ENCODE data around the gene RXFP4. TPM values are rescaled to one million over a fixed set of nuclear protein-coding genes. Genes with fewer than 3 reads are reported as not detected.
A peak's percentile ranks its signal among the peaks of the same experiment; 100 is the strongest.

Gene RXFP4
- total and polyA plus RNA-seq, 2 donors, result 0.18 TPM; not detected in 1

DNA sequence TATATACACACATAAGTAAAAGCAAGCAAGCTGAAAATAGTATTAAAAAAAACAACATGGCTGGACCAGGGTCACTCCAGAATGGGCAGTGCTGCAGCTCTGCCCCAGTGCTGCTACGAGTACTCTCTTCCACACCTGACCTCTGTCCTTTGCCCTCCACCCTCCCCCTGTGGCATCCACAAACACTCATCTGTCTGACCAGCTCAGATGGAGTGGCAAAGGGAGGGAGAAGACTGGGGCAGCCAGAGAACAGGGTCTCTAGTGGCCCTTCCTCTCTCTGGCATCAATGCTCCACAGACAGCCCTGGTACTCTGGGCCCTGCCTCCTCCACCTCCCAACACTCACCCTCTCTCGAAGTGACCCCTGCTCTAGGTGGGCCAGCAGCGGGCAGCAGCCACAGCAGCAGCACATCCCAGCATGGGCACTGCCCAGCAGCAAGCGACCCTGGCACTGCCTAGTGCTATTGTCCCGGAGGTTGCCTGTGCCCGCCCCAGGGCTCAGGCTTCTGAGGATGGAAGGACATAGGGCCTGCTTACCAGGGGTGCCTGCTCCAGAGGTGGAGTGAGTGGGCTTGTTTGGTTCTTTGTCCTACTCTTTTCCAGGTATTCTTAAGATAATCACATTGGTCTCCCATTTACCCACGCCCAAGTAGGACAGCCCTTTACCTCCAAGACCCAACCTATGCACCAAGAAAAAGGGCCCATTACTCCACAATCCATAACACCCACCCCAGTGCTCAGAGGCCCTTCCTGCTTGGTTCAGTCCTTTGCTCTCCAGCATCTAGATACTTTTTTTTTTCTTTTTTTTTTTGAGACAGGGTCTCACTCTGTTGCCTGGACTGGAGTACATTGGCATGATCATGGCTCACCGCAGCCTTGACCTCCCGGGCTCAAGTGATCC lies 30.7 kb downstream of the RXFP4 start:
- H3K27me3 ChIP-seq (ENCODE audit: control insufficient read depth in 2 of 2, insufficient read depth in 1 of 2, low read length in 1 of 2), result no peaks in the 10 kb centered on the region
- no peak for DNase-seq (ENCODE audit: low read depth in 6 of 9, low spot score in 9 of 9)

DNA sequence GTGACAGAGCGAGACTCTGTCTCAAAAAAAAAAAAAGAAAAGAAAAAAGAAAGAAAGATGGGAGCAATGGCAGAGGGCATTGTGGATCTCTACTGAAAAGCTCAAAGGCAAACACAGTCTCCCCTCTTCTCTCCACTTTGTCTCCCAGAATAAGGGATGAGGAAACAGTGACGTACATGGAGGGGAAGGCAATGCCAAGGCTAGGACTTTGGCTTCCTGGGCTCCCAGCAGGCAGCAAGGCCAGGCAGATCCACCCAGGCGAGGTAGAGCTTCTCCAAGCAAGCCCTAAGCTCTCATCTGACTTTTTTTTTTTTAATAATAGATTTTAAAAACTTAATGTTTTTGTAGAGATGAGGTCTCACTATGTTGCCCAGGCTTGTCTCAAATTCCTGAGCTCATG lies 32.3 kb downstream of the RXFP4 start:
- Histone ChIP-seq H3K4me1 (ENCODE audit: control insufficient read depth in 2 of 2, insufficient read depth in 2 of 2, low read length in 2 of 2) (peaks cover 43 to 84% of the 10 kb centered on the region in 2 donors), H3K9me3 (ENCODE audit: control insufficient read depth in 2 of 2, insufficient read depth in 1 of 2, low read length in 1 of 2) (peaks cover 0 to 5% of the 10 kb centered on the region in 2 donors), H3K4me3 (ENCODE audit: low read length in 2 of 2) (no peak overlapping the region), H3K27me3 (ENCODE audit: control insufficient read depth in 2 of 2, insufficient read depth in 1 of 2, low read length in 1 of 2) (no peaks in the 10 kb centered on the region), H3K27ac (ENCODE audit: low read depth in 1 of 2, low read length in 1 of 2) (peak overlapping the region; percentile 23 to 32), H3K36me3 (ENCODE audit: control insufficient read depth in 2 of 2, insufficient read depth in 2 of 2, low read length in 1 of 2) (peaks cover 40 to 41% of the 10 kb centered on the region in 2 donors)
- WGBS, result 90% methylated on average over 3 of the region's 3 CpGs
- DNase-seq (ENCODE audit: low read depth in 6 of 9, low spot score in 9 of 9), result no peak

More for the DNA sequence above, 30.7 kb downstream of the RXFP4 start:
- Histone ChIP-seq H3K9me3 (ENCODE audit: control insufficient read depth in 2 of 2, insufficient read depth in 1 of 2, low read length in 1 of 2) (no peaks in the 10 kb centered on the region), H3K27ac (ENCODE audit: low read depth in 1 of 2, low read length in 1 of 2) (no peak overlapping the region), H3K4me3 (ENCODE audit: low read length in 2 of 2) (no peak overlapping the region), H3K36me3 (ENCODE audit: control insufficient read depth in 2 of 2, insufficient read depth in 2 of 2, low read length in 1 of 2) (peaks cover 56% of the 10 kb centered on the region in 2 donors), H3K4me1 (ENCODE audit: control insufficient read depth in 2 of 2, insufficient read depth in 2 of 2, low read length in 2 of 2) (peaks cover 50 to 96% of the 10 kb centered on the region in 2 donors)
- WGBS, result 94% methylated on average over 9 of the region's 9 CpGs

DNA sequence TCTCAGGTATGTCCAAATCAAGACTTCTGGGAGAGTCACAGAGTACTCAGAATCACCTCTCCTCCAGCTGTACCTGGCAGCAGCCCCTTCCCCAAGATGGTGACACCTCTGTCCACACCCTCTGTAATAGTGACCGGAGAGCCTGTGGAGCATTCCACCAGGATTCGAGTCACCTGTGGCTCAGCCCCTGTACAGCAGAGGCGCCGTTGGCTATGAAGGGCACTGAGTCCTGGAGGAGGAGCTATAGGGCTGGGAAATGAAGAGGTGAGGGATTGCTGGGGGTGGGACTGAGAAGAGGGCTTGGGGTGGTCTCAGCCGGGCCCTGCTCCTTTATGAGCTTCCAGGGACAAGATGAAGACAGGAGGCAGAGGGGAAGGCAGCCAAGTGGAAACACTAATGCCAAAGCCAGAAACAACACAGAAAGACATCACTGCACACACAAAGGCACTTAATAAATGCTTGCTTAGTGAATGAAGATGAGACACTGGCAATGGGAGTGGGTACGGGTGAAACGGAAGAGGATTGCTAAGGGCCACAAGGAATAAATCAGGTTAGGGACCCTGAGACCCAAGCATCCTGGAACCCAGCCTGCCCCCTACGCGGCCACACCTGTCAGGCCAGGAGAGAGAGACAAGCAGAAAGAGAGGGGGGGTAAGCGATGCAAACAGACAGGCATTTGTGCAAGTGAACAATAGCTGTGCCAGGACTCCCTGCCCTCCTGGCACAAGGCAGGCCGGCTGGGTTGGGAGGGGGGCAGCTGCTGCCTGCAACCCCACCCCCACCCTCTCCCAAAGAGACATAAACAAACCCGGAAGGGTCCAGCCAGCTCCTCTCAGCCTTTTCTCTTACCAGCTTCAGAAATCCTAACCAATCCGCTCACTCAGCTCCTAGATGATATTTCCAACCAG lies 33.0 kb downstream of the RXFP4 start:
- DNase-seq (ENCODE audit: low read depth in 6 of 9, low spot score in 9 of 9), result no peak
- H3K27me3 ChIP-seq (ENCODE audit: control insufficient read depth in 2 of 2, insufficient read depth in 1 of 2, low read length in 1 of 2), result no peaks in the 10 kb centered on the region
- peaks cover 49 to 84% of the 10 kb centered on the region in 2 donors for H3K4me1 ChIP-seq (ENCODE audit: control insufficient read depth in 2 of 2, insufficient read depth in 2 of 2, low read length in 2 of 2)

DNA sequence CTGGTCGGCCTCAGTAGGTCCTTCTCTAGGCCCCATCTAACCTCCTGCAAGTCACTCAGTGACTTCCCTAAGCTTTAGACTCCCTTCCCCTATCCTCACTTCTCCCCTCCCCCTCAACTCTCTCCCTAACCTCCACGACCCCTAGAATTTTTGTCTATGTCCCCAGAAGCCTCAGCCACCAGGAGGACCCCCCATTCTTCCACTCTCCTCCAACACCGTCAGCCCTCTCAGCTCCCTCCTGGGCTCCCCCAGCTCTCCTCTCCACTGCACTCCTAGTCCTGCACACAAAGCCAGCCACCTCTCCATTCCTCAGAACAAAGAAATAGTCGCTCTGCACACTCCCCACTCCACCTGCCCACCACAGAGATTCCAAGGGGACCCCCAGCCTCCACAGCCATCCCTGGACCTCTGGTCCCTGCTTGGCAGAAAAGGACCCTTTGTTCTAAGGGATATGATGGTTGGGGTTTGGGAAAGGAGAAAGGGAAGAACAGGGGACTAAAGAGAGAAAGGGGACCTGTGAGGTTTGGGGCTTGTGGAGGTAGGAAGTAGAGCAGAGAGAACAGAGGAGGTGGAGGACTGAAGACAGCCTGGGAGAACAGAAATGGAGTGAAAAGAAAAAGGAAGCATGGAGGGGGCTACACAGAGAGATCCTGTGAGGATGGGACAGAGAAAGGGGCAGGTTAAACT lies 34.1 kb downstream of the RXFP4 start:
- peaks cover 22 to 23% of the 10 kb centered on the region in 2 donors for H3K36me3 ChIP-seq (ENCODE audit: control insufficient read depth in 2 of 2, insufficient read depth in 2 of 2, low read length in 1 of 2)
- H3K27ac ChIP-seq (ENCODE audit: low read depth in 1 of 2, low read length in 1 of 2), result peak overlapping the region; percentile 91 to 95
- peaks cover 0 to 7% of the 10 kb centered on the region in 2 donors for H3K9me3 ChIP-seq (ENCODE audit: control insufficient read depth in 2 of 2, insufficient read depth in 1 of 2, low read length in 1 of 2)
- H3K4me1 ChIP-seq (ENCODE audit: control insufficient read depth in 2 of 2, insufficient read depth in 2 of 2, low read length in 2 of 2), result peaks cover 55 to 84% of the 10 kb centered on the region in 2 donors
- H3K27me3 ChIP-seq (ENCODE audit: control insufficient read depth in 2 of 2, insufficient read depth in 1 of 2, low read length in 1 of 2), result no peaks in the 10 kb centered on the region
- WGBS, result 2% methylated on average over 4 of the region's 4 CpGs
- H3K4me3 ChIP-seq (ENCODE audit: low read length in 2 of 2), result peak overlapping the region; percentile 92 to 97
- DNase-seq (ENCODE audit: low read depth in 6 of 9, low spot score in 9 of 9), result no peak

More for the DNA sequence above, 33.0 kb downstream of the RXFP4 start:
- 48% methylated on average over 13 of the region's 13 CpGs for WGBS
- H3K4me3 ChIP-seq (ENCODE audit: low read length in 2 of 2), result peak overlapping the region; percentile 92 to 97
- peaks cover 33% of the 10 kb centered on the region in 2 donors for H3K36me3 ChIP-seq (ENCODE audit: control insufficient read depth in 2 of 2, insufficient read depth in 2 of 2, low read length in 1 of 2)
- peak overlapping the region; percentile 64 to 91 for H3K27ac ChIP-seq (ENCODE audit: low read depth in 1 of 2, low read length in 1 of 2)
- peaks cover 0 to 7% of the 10 kb centered on the region in 2 donors for H3K9me3 ChIP-seq (ENCODE audit: control insufficient read depth in 2 of 2, insufficient read depth in 1 of 2, low read length in 1 of 2)

DNA sequence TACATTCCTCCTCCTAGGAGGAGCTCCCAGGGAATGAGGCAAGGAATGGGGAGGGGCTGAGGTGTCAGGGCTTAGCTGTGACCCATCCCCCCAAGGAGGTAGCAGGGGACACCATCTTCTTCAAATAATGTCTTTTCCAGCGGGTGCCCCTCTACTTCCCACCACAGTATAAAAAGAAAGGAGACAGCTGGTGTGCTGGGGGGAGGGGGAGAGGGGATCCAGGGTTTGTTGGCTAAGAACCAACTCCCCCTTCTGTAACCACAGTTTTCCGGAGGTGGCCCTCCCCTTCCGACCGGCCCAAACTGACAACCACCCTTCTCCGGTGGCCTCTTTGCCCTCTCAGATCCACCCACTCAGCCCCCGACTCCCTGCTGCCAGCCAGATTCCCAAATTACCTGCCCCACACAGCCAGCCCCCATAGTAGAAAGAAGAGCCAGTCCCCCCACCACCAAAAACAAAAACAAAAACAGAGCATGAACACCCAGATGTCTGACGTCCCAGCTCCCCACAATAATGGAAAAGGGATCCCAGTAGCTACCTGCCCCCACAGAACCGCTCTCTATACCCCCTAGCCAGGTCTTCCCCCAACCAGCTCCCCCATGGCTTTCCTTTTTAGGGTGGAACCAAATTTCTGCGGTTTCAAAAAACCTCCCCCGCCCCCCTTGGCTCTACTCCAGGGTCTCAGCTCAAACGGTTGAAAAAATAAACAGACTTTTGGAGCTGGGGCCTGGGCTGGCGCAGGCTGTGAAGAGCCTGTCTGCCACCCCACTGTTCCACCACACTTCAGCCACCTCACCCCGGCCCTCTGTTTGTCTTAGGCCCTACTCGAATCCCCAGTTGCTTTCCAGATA lies 34.8 kb downstream of the RXFP4 start:
- H3K36me3 ChIP-seq (ENCODE audit: control insufficient read depth in 2 of 2, insufficient read depth in 2 of 2, low read length in 1 of 2), result peaks cover 18 to 21% of the 10 kb centered on the region in 2 donors

DNA sequence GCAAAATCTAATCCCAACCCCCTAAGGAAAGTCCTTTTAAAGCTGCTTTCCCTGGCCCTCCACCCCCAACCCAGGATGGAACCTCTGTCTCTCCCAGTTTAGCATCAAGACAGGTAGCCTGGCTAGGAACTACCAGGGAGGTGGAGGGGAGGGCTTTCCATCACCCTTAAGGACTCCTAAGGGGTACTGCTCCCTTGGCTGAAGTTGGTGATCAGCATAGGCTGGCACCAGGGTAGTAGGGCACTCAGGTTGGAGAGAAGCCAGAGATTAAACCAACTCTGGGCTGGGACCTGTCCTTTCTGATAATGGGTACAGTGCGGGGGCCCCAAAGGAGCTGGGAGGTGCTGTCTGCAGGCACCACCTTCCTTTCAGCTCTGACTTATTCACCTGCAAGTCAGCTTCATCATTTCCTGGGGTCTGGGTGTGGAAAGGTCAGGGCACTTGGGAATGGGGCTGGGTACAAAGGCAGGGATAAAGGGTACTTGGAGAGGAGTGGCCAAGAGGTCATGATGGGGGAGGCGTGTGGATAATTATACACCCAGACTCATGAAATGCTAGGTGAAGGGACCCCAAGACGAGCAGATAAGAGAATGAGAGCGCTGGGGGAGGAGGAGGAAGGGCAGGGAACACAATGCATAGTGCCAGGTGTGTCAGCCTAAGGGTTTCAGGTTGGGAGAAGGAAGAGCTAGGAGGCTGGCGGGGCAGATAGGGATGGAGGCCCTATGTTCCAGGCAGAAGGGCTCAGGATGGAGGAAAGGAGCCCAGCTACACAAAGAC lies 35.7 kb downstream of the RXFP4 start:
- WGBS, result 1% methylated on average over 5 of the region's 5 CpGs
- H3K36me3 ChIP-seq (ENCODE audit: control insufficient read depth in 2 of 2, insufficient read depth in 2 of 2, low read length in 1 of 2), result peaks cover 15 to 17% of the 10 kb centered on the region in 2 donors
- H3K27ac ChIP-seq (ENCODE audit: low read depth in 1 of 2, low read length in 1 of 2), result peak overlapping the region; percentile 91 to 95
- no peaks in the 10 kb centered on the region for H3K27me3 ChIP-seq (ENCODE audit: control insufficient read depth in 2 of 2, insufficient read depth in 1 of 2, low read length in 1 of 2)
- peak overlapping the region; percentile 92 to 97 for H3K4me3 ChIP-seq (ENCODE audit: low read length in 2 of 2)
- H3K4me1 ChIP-seq (ENCODE audit: control insufficient read depth in 2 of 2, insufficient read depth in 2 of 2, low read length in 2 of 2), result peaks cover 54 to 84% of the 10 kb centered on the region in 2 donors
- peak in 1 of 9 donors; percentile 52 for DNase-seq (ENCODE audit: low read depth in 6 of 9, low spot score in 9 of 9)
- H3K9me3 ChIP-seq (ENCODE audit: control insufficient read depth in 2 of 2, insufficient read depth in 1 of 2, low read length in 1 of 2), result peaks cover 0 to 7% of the 10 kb centered on the region in 2 donors

More for the DNA sequence above, 34.8 kb downstream of the RXFP4 start:
- peaks cover 0 to 7% of the 10 kb centered on the region in 2 donors for H3K9me3 ChIP-seq (ENCODE audit: control insufficient read depth in 2 of 2, insufficient read depth in 1 of 2, low read length in 1 of 2)
- peaks cover 55 to 84% of the 10 kb centered on the region in 2 donors for H3K4me1 ChIP-seq (ENCODE audit: control insufficient read depth in 2 of 2, insufficient read depth in 2 of 2, low read length in 2 of 2)
- H3K27me3 ChIP-seq (ENCODE audit: control insufficient read depth in 2 of 2, insufficient read depth in 1 of 2, low read length in 1 of 2), result no peaks in the 10 kb centered on the region
- DNase-seq (ENCODE audit: low read depth in 6 of 9, low spot score in 9 of 9), result peak in 3 of 9 donors; percentile 60 to 85 (median 64)
- under 1% methylated on average over 14 of the region's 14 CpGs for WGBS
- peak overlapping the region; percentile 91 to 95 for H3K27ac ChIP-seq (ENCODE audit: low read depth in 1 of 2, low read length in 1 of 2)
- peak overlapping the region; percentile 92 to 97 for H3K4me3 ChIP-seq (ENCODE audit: low read length in 2 of 2)

DNA sequence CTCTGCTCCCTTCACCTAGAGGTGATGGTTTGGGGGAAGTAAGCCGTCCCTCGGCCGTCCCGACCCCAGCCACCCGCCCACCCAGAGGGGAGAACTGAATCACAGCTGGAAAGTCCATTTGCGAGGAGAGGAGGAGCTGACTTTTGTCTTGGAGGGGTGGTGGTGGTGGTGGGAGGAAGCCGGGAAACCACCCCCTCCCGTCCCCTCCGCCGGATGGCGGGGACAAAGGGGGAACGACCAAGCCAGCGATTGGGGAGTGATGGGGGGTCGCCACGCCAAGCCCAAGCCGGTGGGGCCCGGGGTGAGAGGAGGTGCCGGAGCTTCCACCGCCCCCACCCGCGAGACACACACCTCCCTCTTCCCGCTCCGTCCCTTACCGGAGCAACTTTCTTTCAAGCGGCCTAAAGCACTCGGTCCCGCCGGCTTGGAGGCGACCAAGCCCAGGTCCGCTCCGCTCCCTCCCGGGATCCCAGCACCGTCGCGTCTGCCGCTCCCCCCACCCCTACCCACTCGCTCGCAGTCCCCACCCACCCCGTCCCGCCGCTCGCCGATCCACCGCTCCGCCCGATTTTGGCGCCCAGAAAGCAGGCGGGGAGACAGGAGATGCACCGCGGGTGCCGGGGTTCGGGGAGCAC lies 36.4 kb downstream of the RXFP4 start:
- Histone ChIP-seq H3K36me3 (ENCODE audit: control insufficient read depth in 2 of 2, insufficient read depth in 2 of 2, low read length in 1 of 2) (peaks cover 8 to 12% of the 10 kb centered on the region in 2 donors), H3K4me3 (ENCODE audit: low read length in 2 of 2) (peak overlapping the region; percentile 92 to 97), H3K27me3 (ENCODE audit: control insufficient read depth in 2 of 2, insufficient read depth in 1 of 2, low read length in 1 of 2) (no peaks in the 10 kb centered on the region), H3K9me3 (ENCODE audit: control insufficient read depth in 2 of 2, insufficient read depth in 1 of 2, low read length in 1 of 2) (peaks cover 0 to 7% of the 10 kb centered on the region in 2 donors), H3K4me1 (ENCODE audit: control insufficient read depth in 2 of 2, insufficient read depth in 2 of 2, low read length in 2 of 2) (peaks cover 47 to 82% of the 10 kb centered on the region in 2 donors), H3K27ac (ENCODE audit: low read depth in 1 of 2, low read length in 1 of 2) (peak overlapping the region; percentile 91 to 95)
- under 1% methylated on average over 52 of the region's 52 CpGs for WGBS
- no peak for DNase-seq (ENCODE audit: low read depth in 6 of 9, low spot score in 9 of 9)
